Urothelium cell line (cell line): Measurements from ENCODE around the gene PDK2.

Experiments
- DNase-seq: peaks from one replicate; pipeline ENCODE4 v3.0.0; 2011; ENCODE audit warnings: low spot score, mixed read lengths
- FAIRE-seq: peaks from 2 replicates; lab custom pipeline; 2011; peaks lifted over from hg19 to GRCh38; lab: Jason Lieb, UNC

Gene PDK2

DNA sequence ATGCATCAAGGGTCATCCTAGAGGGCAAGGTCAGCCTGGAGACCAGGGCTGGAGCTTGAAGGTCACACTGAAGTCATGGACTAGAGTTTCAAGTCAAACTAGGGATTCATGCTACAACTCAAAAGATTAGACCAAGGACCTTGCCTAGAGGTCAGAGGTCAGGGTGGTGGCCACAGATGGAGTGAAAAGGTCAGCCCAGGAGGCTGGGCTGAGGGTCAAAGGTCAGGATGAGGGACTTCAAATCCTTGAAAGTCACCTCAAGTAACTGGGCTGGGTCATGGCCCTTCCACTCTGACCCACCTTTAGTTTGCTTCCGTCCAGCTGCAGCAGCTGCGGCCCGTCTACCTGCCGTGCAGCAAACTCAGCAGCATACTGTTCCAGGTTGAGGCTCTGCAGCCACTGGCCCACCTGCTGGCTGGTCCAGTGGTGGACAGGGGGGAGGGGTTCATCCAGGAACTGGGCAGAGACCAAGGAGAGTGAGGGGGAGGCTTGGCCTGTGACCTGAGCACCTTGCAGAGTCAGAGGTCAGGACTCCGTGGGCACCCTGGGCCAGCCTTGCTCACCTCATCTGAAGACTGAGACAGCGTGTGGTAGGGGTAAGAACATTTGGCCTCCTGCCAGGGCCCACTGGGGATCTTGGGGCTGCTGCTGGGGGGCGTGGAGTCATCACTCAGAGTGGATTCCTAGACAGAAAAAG lies 18.6 kb downstream of the PDK2 start:
- no peak for FAIRE-seq

DNA sequence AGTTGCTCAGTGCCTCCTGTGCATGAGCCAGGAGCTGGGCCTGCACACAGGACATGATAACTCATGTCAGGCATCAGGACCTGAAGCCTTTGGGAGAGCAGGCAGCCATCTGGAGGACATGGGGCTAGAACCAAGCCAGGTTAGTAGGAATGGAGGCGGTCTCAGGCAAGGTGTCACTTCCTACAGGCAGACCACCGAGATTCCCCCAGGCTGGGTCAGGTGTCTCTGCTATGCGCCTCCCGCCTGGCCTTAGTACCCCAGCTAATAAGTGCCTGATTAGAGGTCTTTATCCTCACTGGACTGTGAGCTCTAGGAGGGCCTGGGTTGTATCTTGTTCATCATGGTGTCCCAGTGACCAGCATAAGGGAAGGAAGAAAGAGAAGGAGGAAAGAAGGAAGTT lies 19.2 kb downstream of the PDK2 start:
- FAIRE-seq: no peak
- DNase-seq: no peak

More for the DNA sequence above, 18.6 kb downstream of the PDK2 start:
- DNase-seq: no peak

DNA sequence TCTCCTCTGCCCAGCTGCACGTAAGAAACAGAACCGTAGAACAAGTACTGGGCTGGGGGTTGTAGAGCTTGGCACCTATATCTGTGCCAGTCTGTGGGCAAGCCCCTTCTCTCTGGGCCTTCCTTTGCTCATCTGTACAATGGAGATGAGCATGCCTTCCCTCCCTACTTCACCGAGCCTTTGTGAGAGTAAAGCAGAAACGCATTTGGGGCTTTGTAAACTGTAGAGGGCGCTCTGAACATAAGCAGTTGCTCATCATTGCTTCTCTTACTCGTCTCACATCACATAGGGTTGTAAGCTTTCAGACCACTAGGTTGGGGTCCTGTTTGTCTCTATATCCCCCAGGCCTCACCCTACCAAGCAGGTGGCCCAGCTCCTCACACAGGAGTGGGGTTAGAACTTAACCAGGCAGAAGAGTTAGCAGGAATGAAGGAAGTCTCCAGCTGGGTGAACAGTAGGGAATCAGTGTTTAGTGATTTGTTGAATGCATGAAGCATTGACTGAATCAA lies 19.8 kb downstream of the PDK2 start:
- DNase-seq: peak; percentile 39
- FAIRE-seq: no peak

DNA sequence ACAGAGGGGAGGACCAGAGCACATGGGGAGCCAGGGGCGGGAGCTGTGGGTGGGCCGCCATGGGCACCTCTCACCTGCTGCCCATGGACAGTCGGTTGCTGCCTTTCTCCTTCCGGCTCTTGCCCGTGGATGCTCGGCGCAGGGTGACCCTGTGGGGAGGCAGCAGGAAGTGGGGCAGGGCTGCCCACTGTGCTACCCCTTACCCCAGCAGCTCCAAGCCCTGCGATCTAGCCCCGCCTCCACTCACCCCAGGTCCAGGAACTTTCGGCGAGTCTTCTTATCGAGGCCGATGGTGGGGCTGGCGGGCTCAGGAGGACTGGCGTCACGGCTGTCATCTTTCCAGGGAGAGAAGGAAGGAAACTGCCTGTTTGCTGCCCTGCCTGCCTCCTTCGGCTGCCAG lies 20.6 kb downstream of the PDK2 start:
- FAIRE-seq (no peak), DNase-seq (no peak)

DNA sequence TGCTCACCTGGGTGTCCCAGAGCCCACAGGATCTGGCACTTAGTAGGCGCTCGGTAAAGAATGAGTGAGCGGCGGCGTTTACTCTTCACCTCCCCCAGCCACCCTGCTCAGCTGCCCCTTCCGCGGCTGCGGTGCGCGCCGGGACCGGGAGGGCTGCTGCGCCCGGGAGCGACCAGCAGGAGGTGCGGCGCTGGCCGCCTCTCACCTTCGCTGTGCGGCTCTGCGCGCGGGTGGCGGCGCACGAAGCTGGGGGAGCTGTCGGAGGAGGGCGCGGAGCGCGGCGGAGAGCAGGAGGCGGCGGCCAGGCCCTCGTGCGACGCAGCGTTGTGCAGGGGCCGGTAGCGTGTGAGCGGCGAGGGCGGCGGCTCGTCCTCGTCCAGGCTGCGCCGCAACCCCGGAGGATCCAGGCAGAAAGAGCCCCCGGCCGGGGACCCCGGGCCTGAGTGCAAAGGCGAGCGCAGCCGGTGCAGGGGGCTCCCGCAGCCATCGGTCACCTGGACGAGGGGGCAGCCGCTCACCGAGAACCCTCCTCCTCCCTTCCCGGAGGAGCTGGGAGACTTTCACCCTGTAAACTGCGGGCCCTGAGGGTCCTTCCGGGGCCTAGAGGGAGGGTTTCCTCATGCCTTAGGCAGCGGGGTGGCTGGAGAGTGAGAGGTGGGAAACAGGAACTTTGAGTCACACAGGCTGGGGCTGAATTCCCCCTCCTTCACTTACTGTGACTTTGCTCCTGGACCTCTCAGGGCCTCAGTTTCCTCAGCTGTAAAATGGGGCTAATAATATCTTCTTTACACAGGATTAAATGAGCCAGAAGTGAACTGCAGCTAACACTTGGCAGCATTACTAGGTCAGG lies 22.3 kb downstream of the PDK2 start:
- no peak for FAIRE-seq
- DNase-seq: no peak

DNA sequence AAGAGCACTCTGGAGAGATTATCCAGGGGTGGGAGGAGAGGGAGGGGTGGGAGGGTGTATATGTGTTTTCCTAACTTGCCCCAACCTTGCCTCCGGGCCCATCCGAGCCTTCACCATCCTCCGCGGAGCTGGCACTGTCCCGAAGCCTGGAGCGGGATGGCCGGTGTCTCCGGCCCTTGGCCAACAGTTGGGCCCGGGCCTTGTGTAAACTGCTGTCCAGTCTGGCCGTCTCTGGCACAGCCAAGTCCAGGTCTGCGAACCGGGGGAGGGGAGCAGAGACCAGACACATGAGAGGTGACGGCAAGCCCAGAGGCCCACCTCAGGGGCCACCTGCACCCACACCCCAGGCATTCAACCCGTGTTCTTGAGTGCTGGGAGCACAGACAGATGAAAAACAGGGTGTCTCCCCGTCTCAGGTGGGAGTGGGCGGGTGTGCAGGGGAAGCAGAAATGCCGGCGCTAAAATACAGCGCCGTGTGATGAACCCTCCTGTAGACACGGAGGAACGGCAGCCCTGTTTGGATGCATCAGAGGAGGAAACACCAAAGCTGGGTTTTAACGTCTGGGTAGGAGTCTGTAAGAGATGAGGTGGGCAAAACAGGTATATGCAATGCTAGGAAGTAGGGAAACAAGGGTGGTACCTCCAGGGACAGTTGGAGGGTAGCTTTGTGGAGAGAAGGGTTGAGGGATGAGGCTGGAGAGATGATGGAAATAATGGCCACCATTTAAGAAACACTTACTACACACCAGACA lies 23.1 kb downstream of the PDK2 start:
- no peak for FAIRE-seq
- no peak for DNase-seq

DNA sequence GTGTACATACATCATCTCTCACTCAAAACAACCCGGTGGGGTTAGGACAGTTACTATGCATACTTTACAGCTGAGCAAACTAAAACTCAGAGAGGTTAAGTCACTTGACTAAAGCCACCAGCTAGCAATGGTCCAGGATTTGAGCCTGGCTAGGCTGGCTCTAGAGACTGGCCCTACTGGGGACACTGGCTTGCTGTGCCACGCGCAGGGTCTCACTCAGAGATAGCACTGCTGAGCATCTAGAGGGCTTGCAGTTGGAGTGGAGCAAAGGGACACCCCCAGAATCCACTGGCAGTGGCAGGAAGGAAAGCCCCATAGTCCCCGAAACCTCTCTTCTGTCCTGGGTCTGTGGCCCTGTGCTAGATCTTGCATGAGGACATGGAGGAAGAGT lies 23.7 kb downstream of the PDK2 start:
- FAIRE-seq: no peak
- DNase-seq: no peak

DNA sequence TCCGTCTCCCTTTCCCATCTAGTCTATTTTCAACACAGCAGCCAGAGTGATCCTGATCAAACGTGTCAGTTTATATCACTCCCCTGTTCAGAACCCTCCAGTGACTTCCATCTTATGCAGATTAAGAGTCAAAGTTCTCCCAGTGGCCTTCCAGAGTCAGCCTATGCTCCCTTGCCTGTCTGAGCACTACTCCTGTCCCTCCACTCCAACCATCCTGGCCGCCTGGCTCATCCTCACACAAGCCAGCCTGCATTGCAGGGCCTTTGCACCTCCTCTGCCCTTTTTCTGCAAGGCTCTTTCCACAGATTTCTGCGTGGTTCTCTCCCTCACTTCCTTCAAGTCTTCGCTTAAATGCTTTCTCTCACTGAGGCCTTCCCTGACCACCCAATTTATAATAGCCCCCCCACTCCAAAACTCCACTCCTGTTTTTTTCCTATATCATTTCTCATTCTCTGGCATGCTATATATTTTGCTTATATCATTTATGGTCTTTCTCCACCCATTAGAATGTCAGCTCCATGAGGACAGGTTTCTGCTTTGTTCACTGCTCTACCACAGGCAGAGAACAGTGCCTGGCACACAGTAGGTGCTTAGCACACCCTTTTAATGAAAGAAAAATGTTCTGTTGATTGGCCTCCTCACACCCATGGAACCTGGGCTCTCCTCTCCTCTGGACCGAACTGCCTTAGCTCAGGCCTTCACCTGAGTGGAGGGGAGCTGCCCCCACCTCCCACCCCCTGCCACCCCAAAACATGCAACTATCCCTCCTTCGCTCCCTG lies 25.5 kb downstream of the PDK2 start:
- DNase-seq (no peak), FAIRE-seq (no peak)

DNA sequence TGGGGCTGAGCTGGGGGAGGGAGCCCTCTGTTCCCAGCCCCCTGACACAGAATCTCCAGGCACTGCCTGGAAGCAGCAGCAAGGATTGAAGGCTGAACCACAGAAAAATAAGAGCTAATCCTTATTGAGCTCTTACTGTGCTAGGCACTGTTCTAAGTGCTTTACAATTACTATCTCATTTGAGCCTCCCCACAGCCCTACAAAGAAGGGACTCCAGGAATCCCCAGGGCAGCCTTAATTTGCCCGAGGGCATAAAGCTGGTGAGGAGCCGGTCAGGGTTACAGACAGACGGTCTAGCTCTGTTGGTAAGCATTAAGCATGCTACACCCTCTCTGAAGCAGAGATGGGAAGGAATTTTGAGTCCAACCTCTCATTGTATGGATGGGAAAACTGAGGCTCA lies 27.8 kb downstream of the PDK2 start:
- DNase-seq: no peak
- no peak for FAIRE-seq

DNA sequence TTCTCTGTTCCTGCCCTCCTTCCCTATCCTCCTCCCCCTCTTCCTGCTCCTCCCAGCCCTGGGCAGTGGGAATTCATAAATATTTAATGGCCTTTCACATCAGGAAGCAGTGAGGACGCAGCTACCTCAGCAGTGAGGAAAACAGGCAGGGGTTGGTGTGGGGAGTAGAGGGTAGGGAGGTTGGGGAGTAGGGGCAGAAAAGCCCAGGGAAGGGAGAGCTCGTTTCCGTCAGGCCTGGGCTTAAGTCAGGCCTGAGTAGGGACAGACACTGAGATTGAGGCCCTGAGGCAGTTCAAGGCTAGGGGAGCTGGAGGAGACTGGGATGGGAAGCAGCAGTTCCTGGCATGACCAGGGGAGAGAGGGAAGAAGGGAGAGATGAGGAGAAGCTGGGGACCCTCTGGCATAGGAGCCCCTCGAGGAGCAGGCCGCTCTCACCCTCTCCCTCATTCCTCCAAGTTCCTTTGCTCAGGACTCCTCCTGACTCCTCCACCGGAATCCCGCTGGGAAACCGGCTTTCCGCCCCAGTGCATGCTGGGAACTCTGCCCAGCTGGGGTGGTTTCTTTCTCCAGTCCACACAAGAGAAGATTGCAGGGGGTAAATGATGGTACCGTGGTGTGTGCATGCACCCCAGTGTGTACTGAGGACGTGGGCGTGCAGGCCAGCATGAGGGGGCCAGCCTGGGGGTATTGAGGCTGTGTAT lies 28.6 kb downstream of the PDK2 start:
- no peak for DNase-seq
- peak; percentile 17 for FAIRE-seq

DNA sequence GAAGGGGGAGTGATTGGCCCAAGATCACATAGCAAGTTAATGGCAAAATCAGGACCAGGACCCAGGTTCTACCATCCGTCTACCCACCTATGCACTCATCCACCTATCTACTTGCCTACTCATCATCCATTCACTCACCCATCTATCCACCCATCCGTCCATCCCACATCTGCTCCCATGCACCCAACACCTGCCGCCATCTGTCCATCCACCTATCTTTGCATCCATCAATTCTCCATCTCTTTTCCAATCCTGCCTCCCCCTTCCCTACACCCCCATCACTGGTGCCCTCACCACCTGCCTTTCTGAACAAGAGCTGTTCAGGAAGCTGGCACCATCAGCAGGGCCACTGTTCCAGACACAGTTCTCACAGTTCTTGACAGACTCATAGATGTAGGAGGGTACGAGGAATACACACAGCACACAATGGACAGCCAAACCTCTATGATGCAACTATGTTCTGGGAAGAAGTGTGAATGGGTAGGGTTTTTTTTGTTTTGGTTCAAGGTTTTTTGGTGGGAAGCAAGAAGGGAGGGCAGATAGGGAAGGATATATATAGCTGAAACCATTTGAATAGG lies 30.4 kb downstream of the PDK2 start:
- DNase-seq (no peak), FAIRE-seq (peak; percentile 80)

DNA sequence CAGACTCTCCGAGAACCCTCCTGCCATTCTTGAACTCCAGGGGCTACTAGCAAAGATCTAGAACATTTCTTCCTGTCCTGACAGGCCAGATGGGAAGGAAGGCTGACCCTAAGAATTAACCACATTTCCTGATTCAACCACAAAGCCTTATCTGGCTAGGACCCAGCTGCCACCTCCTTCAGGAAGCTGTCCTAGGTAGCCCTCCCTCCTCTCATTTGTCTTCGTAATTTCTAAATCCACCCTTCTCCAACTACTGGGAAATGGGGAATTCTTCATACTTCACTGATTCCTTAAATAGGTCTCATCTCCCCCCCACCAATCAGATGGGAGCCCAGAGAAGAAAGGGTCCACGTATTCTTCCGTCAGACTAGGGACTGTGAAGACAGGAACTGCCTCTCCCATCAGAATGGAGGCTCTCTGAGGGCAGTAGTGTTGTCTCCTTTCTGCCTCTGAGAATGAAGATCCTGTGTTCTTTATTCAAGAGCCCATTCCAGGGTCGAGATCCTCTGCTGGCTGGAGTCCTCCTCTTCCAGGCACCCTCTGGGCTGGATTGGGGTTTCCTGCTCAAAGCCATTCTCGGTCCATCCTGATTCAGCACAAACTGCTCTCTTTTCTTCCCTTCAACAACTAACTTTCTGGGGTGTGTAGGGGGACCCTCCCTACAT lies 32.7 kb downstream of the PDK2 start:
- no peak for FAIRE-seq
- DNase-seq: no peak

DNA sequence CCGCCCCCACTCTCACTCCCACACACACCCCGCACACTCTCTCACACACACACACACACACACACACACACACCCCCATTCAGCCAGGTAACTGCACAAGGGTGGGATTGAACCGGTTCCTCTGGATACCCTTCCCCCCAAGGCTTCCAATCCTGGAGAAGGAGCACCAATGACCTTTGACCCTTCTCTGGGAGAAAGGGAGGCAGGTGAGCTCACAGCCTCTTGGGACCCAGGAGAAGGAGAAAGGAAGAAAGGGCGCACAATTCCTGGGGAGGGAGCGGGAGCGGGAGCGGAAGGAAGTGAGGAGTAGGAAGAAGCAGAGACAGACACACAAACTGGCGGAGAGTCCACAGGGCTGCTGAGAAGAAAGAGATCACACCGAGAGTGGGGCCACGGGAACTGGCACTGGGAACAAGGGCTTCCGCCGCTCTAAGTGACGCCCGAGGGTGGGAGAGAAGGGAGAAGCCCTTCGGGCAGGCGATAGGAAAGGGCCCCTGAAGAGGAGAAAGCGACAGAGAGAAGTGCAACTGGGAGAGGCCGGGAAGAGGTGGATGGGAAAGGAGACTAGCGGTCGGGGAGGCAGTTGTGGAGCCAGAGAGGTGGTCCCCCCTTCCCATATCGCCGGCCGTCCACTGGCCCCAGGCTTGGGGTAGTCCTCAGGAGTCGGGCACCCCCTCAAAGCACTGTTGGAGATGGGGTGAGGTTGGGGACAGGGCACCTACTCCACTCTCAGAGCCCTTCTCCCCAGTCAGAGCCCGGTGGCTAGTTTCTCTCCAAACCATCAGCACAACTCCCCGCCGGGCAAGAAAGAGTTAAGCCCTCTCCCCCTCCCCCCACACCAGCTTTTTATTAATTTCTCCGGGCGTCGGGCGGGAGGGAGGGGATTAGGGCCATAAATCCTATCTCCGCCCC lies 33.5 kb downstream of the PDK2 start:
- FAIRE-seq (no peak), DNase-seq (no peak)

DNA sequence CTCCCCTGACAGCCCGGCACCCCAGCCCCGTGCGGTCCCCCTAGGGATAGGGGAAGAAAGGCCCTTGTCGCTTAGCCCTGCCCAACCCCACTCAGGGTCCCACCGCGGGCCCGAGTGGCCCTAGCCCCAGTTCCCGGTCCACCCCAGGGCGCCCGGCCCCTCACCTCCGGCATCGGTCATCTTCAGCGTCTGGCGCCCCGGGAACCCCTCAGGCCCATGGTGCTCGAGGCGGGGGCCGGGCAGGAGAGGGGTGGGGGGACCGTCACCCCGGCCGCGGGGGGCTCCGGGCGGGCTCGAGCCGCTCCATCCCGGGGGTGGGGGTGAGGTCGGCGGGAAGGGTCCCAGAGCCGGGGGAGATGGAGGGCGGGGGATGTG lies 34.2 kb downstream of the PDK2 start:
- FAIRE-seq (no peak), DNase-seq (no peak)

DNA sequence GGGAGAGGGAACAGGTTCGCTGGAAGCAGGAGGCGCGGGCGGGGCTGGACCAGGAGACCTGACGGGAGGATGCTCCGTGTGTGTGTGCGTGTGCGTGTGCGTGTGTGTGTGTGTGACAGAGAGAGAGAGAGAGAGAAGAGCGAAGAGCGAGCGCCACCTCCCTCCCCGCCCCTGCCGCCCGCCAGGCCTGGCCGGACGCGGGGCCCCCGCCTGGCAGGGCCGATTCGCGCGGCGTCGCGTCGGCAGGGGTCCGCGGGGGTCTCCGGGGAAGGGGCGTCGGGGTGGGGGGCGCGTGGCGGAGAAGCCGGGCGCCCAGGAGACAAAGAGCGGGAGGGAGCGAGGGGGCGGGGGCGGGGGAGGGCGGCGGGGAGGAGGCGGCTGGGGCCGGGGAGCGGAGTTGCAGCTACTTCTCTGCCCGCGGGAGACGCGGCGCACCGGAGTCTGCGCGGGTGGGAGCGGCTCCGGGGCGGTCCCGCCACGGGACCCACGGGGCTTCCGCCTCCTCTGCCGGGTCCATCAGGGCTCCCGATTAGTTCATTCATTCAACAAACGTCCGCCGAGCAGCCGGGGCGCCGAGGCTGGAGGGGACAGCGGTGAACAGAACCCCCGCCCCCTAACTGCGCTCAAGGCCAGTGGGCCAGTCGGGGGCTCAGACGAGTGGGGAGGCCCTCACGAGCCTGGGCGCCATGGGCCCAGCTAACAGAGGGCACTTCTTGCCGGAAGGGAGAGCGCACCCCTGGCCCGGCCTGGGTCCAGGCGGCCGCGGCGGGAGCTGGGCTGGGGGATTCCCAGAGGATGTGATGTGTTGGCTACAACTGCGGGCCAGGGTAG lies 34.8 kb downstream of the PDK2 start, which contains the start of gene SAMD14:
Gene SAMD14, minus strand, starts transcription at position 433 of the 831 bp plus-strand sequence. CDS start 5,201 bp downstream, outside the sequence.
- peak; percentile 66 for DNase-seq
- peak; percentile 20 for FAIRE-seq

DNA sequence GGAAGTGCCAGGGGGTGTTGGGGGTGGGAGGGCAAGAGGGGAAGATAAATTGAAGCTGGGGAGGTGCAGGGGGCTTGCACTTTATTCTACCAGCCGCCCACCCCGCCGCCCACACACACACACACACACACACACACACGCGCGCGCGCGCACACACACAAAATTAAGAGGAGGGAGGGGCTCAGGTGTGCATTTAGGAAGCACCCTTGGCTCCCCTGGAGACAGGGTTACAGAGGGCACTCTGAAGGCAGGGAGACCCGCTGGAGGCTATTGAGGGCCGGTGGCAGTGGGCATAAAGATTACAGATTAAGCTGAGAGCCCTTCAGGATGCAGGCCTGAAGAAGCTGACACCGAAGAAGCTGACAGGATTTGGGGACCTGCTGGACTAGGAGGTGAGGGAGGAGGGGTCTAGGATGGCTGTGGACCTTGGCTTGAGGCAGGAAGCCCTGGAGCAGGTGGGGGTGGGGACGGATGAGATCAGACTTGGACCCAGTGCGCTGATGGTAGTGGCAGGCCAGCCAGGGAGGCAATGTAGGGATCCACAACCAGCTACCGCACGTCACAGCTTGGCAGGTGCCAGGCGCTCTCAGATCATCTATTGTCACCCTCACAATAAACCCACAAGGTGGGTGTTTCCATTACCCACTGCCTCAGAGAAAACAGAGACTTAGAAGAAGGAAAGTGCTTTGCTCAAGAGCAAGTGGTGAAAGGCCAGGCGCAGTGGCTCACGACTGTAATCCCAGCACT lies 35.6 kb downstream of the PDK2 start:
- DNase-seq: no peak
- FAIRE-seq: no peak
